ENCODE results near the gene CEP83. TPM values are rescaled to one million over a fixed set of nuclear protein-coding genes. Genes with fewer than 3 reads are reported as not detected.

CEP83 gene
- total RNA-seq, 3 donors from 2014 or later: 13.3 to 30.0 (median 23.3) TPM

DNA sequence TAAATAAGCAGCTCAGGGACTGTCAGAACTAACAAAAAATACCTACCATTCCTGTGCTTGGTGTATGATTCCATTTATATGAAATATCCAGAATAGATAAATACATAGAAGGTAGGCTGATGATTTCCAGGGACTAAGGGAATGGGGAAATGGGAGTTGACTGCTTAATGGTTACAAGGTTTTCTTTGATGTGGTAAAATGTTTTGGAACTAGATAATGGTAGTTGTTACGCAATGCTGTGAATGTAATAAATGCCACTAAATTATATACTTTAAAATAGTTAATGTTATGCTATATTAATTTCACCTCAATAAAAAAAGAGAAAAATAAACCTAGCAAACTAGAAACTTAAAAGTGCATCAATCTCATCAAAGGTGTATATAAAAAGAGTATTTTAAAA, 41.1 kb downstream of the CEP83 start:
- Histone ChIP-seq H3K27me3 (no peaks in the 10 kb centered on the region), H3K4me1 (no peaks in the 10 kb centered on the region), H3K9me3 (peaks cover 22% of the 10 kb centered on the region in 2 donors), H3K4me3 (no peak overlapping the region), H3K27ac (no peak overlapping the region), H3K36me3 (no peaks in the 10 kb centered on the region)
- no peak for DNase-seq (ENCODE audit: low spot score in 2 of 2)
- intact Hi-C loops (cut with DNase I; ENCODE audit: low total_unique reads): no loop called here
- TF ChIP-seq POLR2AphosphoS5 (IDR thresholded peaks at IDR 0.05): no peak
- TF ChIP-seq, protein P1, sequence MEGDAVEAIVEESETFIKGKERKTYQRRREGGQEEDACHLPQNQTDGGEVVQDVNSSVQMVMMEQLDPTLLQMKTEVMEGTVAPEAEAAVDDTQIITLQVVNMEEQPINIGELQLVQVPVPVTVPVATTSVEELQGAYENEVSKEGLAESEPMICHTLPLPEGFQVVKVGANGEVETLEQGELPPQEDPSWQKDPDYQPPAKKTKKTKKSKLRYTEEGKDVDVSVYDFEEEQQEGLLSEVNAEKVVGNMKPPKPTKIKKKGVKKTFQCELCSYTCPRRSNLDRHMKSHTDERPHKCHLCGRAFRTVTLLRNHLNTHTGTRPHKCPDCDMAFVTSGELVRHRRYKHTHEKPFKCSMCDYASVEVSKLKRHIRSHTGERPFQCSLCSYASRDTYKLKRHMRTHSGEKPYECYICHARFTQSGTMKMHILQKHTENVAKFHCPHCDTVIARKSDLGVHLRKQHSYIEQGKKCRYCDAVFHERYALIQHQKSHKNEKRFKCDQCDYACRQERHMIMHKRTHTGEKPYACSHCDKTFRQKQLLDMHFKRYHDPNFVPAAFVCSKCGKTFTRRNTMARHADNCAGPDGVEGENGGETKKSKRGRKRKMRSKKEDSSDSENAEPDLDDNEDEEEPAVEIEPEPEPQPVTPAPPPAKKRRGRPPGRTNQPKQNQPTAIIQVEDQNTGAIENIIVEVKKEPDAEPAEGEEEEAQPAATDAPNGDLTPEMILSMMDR (IDR thresholded peaks at IDR 0.05): no peak
- no peak for TF ChIP-seq POLR2A (IDR thresholded peaks at IDR 0.05)

DNA sequence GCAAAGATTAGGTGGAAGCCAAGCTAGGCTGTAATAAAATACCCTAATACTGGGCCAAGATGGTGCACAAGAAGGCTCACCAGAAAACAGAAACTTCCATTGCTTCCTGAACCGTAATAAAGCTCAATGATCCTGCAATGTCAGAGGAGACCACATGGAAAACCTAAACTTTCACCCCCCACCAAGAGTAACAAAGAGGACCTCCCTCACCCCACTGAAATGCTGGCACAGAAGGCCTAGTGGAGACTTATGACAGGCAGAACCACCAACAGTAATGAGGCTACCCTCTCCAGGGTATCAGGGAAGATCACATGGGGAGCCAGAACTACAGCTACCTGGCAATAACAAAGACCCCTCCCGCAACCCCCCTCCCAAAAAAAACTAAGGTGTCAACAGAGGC, 43.1 kb downstream of the CEP83 start:
- TF ChIP-seq POLR2A (IDR thresholded peaks at IDR 0.05) (no peak), POLR2AphosphoS5 (IDR thresholded peaks at IDR 0.05) (no peak)
- TF ChIP-seq, protein P1 (IDR thresholded peaks at IDR 0.05): no peak
- Histone ChIP-seq H3K27ac (no peak overlapping the region), H3K36me3 (no peaks in the 10 kb centered on the region), H3K4me1 (no peaks in the 10 kb centered on the region), H3K27me3 (no peaks in the 10 kb centered on the region), H3K4me3 (no peak overlapping the region), H3K9me3 (peaks cover 7 to 8% of the 10 kb centered on the region in 2 donors)
- DNase-seq (ENCODE audit: low spot score in 2 of 2): no peak
- intact Hi-C loops (cut with DNase I; ENCODE audit: low total_unique reads): no loop called here

DNA sequence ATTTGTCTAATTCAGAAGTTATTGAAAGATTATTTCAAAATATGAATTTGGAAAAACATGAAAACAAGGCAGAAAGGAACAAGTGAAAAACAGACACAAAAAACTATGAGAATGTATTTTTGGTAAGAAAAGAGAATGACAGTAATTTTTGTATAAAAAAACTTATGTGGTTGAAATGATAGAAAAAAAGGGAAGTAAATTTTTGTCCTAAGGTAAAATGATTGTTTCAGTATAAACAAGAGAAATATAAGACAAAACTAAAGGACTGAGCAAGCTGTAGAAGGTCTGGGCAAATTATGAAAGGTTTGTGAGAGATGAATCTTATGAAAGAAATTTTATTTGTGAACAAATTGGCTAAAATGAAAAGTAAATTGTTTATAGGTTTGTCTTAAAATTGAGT, 44.6 kb downstream of the CEP83 start:
- DNase-seq (ENCODE audit: low spot score in 2 of 2): no peak
- no peaks in the 10 kb centered on the region for H3K4me1 ChIP-seq
- no peak overlapping the region for H3K4me3 ChIP-seq
- intact Hi-C loops (cut with DNase I; ENCODE audit: low total_unique reads): no loop called here
- H3K36me3 ChIP-seq: no peaks in the 10 kb centered on the region
- peaks cover 0 to 6% of the 10 kb centered on the region in 2 donors for H3K9me3 ChIP-seq
- no peaks in the 10 kb centered on the region for H3K27me3 ChIP-seq
- TF ChIP-seq POLR2A (IDR thresholded peaks at IDR 0.05) (no peak), POLR2AphosphoS5 (IDR thresholded peaks at IDR 0.05) (no peak)
- TF ChIP-seq, protein P1 (IDR thresholded peaks at IDR 0.05): no peak
- no peak overlapping the region for H3K27ac ChIP-seq

DNA sequence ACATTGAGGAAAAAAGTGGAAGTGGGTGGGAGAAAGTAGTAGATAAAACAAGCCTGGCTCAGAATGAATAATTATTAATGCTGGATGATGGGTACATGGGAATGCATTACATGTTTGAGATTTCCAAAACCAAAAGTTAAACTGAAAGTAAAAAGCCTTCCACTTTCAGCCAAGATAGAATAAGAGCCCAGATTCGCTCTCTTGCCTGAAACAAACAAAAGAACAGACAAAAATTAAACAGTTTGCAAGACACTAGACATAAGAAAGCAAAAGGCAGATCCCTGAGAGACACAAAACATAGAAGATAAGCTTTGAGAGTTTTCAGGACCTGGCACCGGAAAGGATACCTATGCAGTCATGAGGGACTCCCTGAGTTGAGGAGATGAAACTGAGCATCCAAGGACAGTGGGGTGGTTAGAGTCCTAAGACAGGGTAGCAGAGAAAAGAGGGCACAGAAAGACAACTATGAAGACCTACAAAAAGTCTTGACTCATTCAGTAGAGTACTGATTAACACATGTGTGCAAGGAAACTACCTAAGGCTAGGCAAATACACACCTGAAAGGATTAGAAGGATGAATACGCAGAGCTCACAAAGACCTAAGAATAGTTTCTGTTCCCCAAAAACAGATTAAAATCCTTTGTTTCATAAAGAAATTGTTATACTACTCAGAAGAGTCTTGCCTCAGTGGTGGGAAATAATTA, 54.1 kb downstream of the CEP83 start:
- Histone ChIP-seq H3K27me3 (no peaks in the 10 kb centered on the region), H3K4me1 (no peaks in the 10 kb centered on the region), H3K4me3 (peak overlapping the region; percentile 21 to 29 (median 27)), H3K9me3 (no peaks in the 10 kb centered on the region), H3K27ac (peak overlapping the region; percentile 21 to 29), H3K36me3 (no peaks in the 10 kb centered on the region)
- TF ChIP-seq, protein P1 (IDR thresholded peaks at IDR 0.05): no peak
- TF ChIP-seq POLR2A (IDR thresholded peaks at IDR 0.05) (no peak), POLR2AphosphoS5 (IDR thresholded peaks at IDR 0.05) (no peak)
- DNase-seq (ENCODE audit: low spot score in 2 of 2): no peak
- intact Hi-C loops (cut with DNase I; ENCODE audit: low total_unique reads): no loop called here

DNA sequence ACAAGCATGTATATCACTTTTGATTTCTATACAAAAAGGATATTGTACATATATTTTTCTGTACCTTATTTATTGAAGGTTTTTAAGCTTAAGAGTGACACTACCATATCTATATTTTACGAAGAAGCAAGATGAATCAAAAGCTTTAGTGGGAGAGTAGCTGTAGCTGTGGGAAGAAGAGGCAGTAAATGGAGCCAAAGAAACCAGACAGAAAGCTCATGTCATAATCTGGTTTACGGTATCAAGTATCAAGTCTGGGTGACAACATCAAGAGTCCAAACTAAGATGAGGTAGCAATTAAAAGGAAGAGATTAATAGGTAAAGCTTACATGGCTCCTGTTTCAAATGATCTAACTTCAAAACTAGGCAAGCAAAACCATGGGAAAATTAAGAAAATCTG, 54.8 kb downstream of the CEP83 start:
- H3K9me3 ChIP-seq: no peaks in the 10 kb centered on the region
- peak overlapping the region in 1 of 3 donors; percentile 27 for H3K4me3 ChIP-seq
- TF ChIP-seq, protein P1 (IDR thresholded peaks at IDR 0.05): no peak
- TF ChIP-seq POLR2AphosphoS5 (IDR thresholded peaks at IDR 0.05): no peak
- TF ChIP-seq POLR2A (IDR thresholded peaks at IDR 0.05): no peak
- H3K4me1 ChIP-seq: no peaks in the 10 kb centered on the region
- no peaks in the 10 kb centered on the region for H3K36me3 ChIP-seq
- H3K27me3 ChIP-seq: no peaks in the 10 kb centered on the region
- peak overlapping the region in 1 of 2 donors; percentile 29 for H3K27ac ChIP-seq
- intact Hi-C loops (cut with DNase I; ENCODE audit: low total_unique reads): no loop called here
- DNase-seq (ENCODE audit: low spot score in 2 of 2): no peak
